ENCODE results near the gene EPN1.
"Not testable (repeated sequence)": the region's sequence is repeated elsewhere in the genome, so short reads cannot be mapped to it uniquely, and the experiment has no call there.

Gene EPN1

DNA sequence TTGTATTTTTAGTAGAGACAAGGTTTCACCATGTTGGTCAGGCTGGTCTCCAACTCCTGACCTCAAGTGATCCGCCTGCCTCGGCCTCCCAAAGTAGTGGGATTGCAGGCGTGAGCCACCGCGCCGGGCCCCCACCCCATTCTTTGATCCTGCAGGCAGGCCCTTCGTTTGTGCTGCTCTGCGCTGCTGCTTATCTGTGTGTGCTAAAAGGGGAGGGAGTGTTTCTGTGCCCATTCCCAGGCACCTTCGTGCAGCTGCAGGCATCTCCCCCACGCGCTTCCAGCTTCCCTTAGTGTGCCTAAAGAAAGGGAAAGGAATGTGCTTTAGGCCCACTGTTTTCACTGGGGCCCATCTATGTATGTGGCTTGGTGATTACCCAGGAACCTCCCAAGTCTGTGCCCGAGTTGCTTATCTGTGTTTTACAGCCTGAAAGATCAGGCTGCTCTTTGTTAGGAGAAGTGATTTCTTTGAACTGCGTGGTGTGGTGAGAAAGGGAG, 27.2 kb downstream of the EPN1 start:
- Histone ChIP-seq H3K27ac (no peak overlapping the region), H3K4me3 (no peak overlapping the region), H3K36me3 (ENCODE audit: insufficient read depth, low read length) (peaks cover 3% of the 10 kb centered on the region; the same call in 1 of the 2 replicates), H3K9me3 (ENCODE audit: low read depth, low read length) (no peaks in the 10 kb centered on the region), H3K9ac (ENCODE audit: insufficient read length) (no peak overlapping the region)
- TF ChIP-seq POLR2AphosphoS5 (IDR thresholded peaks at IDR 0.05; ENCODE audit: borderline replicate concordance, low read depth, low read length) (no peak), EZH2 (IDR thresholded peaks at IDR 0.05) (no peak), FOXP2 (optimal IDR thresholded peaks at IDR 0.05; ENCODE audit: control extremely low read depth, extremely low read length, insufficient read depth) (no peak)
- no peak for DNase-seq (ENCODE audit: low read depth, low spot score)

DNA sequence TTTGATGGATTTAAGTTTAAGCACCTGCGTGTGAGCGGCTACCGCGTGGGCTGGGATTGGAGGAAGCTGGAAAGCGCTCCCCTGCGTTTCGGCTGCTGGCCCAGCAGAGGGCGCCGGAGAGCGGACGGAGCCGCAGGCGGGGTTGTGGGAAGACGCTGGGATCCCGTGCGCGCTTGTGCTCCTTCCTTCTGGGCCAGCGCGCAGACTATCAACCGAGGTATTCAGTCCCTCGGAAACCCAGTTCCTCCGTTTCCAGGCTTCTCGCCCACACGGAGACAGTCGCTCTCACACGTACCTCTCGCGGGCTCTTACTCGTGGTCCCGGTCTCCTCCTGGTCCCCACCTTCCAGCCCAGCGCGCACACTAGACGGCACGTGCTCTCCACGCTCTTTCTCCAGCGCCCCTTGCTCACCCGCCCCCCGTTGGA, 28.8 kb downstream of the EPN1 start:
- no peak overlapping the region for H3K27ac ChIP-seq
- no peaks in the 10 kb centered on the region for H3K9me3 ChIP-seq (ENCODE audit: low read depth, low read length)
- no peak overlapping the region for H3K9ac ChIP-seq (ENCODE audit: insufficient read length)
- TF ChIP-seq POLR2AphosphoS5 (IDR thresholded peaks at IDR 0.05; ENCODE audit: borderline replicate concordance, low read depth, low read length) (no peak), FOXP2 (optimal IDR thresholded peaks at IDR 0.05; ENCODE audit: control extremely low read depth, extremely low read length, insufficient read depth) (no peak), EZH2 (IDR thresholded peaks at IDR 0.05) (no peak)
- no peak overlapping the region for H3K4me3 ChIP-seq
- no peak for DNase-seq (ENCODE audit: low read depth, low spot score)
- H3K36me3 ChIP-seq (ENCODE audit: insufficient read depth, low read length): peaks cover 3% of the 10 kb centered on the region; the same call in 1 of the 2 replicates

DNA sequence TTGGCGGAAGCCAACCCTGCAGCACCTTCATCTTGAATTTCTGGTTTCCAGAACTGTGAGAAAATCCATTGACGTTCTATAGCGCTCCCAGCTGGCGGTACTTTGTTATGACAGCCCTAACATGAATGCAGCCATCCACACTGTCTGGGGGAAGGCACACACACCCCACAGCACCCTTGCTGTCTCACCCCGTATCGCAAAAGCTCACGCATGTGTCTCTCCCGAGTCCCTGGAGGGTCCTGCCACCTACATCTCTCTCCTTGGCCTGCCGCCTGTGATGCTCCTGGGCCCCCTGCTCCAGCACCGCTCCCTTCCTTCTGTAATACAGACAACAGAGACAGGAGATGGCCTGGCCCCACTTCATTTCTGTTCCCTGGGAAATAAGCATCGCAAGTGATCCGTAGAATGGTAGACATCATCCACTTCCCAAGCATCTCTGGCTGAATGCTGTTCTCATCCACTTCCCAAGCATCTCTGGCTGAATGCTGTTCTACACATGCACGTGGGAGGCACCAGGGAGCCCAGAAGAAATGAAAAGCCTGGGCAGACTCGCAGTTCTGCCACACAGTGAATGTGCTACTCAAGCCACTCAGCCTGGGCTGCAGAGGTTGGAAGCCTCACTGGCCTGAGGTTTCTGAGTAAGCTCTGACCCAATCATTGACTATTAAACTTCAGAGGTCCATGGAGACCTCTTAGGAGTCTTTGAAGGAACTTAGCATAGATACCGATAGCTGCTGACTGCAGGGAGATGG, 29.6 kb downstream of the EPN1 start:
- peaks cover 3% of the 10 kb centered on the region; the same call in 1 of the 2 replicates for H3K36me3 ChIP-seq (ENCODE audit: insufficient read depth, low read length)
- no peak for DNase-seq (ENCODE audit: low read depth, low spot score)
- no peak overlapping the region for H3K9ac ChIP-seq (ENCODE audit: insufficient read length)
- TF ChIP-seq EZH2 (IDR thresholded peaks at IDR 0.05) (no peak), POLR2AphosphoS5 (IDR thresholded peaks at IDR 0.05; ENCODE audit: borderline replicate concordance, low read depth, low read length) (no peak), FOXP2 (optimal IDR thresholded peaks at IDR 0.05; ENCODE audit: control extremely low read depth, extremely low read length, insufficient read depth) (no peak)
- no peak overlapping the region for H3K27ac ChIP-seq
- H3K9me3 ChIP-seq (ENCODE audit: low read depth, low read length): no peaks in the 10 kb centered on the region
- no peak overlapping the region for H3K4me3 ChIP-seq

DNA sequence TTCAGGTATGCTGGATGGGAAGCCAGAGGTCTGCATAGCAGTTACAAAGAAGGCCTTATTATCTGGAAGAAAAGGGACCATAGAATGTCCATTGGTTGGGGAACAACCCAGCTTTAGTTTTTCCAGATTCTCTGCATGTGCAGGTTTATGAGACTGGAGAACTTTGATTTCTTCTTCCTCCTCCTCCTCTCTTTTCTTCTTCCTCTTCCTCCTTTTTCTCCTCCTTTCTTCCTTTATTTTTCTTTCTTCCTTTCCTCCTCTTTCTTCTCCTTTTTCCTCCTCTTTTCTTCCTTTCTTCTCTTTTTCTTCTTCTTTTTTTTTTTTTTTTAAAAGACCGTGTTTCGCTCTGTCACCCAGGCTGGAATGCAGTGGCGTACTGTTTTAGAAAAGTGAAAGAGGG, 30.9 kb downstream of the EPN1 start:
- H3K9me3 ChIP-seq (ENCODE audit: low read depth, low read length): no peaks in the 10 kb centered on the region
- no peak for DNase-seq (ENCODE audit: low read depth, low spot score)
- no peak for TF ChIP-seq FOXP2 (optimal IDR thresholded peaks at IDR 0.05; ENCODE audit: control extremely low read depth, extremely low read length, insufficient read depth)
- TF ChIP-seq EZH2 (IDR thresholded peaks at IDR 0.05): no peak
- no peak for TF ChIP-seq POLR2AphosphoS5 (IDR thresholded peaks at IDR 0.05; ENCODE audit: borderline replicate concordance, low read depth, low read length)

DNA sequence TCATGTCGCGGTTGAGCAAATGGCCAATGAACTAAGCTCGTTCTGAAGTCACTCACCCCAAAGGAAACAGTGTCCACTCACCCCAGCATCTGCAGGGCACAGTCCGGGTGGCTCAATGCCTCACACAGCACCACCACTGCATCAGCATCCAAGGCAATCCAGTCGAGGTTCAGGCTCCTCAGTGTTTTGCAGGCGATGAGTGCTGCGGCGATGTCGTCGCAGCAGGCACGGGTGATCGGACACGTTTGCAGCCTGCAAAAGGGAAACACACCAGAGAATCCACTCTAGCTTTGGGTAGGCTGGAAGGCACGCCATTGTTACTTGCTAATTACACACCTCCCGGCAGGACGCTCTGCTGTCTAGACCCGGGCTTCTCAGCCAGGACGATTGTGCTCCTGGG, 36.7 kb downstream of the EPN1 start:
- TF ChIP-seq POLR2AphosphoS5 (IDR thresholded peaks at IDR 0.05; ENCODE audit: borderline replicate concordance, low read depth, low read length) (no peak), EZH2 (IDR thresholded peaks at IDR 0.05) (no peak), FOXP2 (optimal IDR thresholded peaks at IDR 0.05; ENCODE audit: control extremely low read depth, extremely low read length, insufficient read depth) (no peak)
- H3K36me3 ChIP-seq (ENCODE audit: insufficient read depth, low read length): no peaks in the 10 kb centered on the region
- H3K9me3 ChIP-seq (ENCODE audit: low read depth, low read length): no peaks in the 10 kb centered on the region
- no peak overlapping the region for H3K27ac ChIP-seq
- H3K4me3 ChIP-seq: no peak overlapping the region
- no peak for DNase-seq (ENCODE audit: low read depth, low spot score)
- no peak overlapping the region for H3K9ac ChIP-seq (ENCODE audit: insufficient read length)

More for the DNA sequence above, 30.9 kb downstream of the EPN1 start:
- Histone ChIP-seq H3K27ac (no peak overlapping the region), H3K9ac (ENCODE audit: insufficient read length) (no peak overlapping the region), H3K36me3 (ENCODE audit: insufficient read depth, low read length) (no peaks in the 10 kb centered on the region), H3K4me3 (no peak overlapping the region)

DNA sequence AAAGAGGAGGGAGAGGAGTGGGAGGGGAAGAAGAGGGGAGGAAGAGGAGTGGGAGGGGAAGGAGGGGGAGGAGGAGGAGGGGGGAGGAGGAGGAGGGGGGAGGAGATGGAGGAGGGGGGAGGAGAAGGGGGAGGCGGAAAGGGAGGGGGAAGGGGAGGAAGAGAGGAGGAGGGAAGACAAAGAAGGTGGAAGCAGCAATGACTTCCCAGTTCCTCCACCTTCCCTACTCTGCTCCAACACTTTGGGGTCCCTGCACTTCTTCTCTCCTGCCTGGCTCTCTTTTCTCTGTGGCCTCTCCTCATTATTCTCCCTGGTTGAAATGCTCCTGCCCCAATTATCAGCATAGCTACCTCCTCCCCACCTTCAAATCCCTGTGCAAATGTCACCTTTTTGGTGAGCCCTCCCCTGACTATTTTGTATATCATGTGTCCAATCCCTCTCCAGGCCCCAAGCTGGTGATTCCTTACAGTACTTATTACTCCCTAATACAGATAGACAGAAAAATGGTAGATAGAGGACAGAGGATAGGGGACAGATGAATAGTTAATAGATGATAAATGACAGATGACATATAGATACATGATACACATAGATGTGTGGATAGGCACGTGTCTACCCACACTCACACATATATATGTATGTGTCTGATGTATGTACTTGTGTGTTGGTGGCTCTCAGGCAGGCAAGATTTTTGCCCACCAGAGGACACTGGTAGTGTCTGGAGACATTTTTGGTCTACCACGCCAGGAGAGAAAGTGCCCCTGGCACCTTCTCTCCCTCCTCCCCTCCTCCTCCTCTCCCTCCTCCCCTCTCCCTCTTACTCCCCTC, 38.0 kb downstream of the EPN1 start:
- no peak overlapping the region for H3K27ac ChIP-seq
- DNase-seq (ENCODE audit: low read depth, low spot score): no peak
- no peaks in the 10 kb centered on the region for H3K9me3 ChIP-seq (ENCODE audit: low read depth, low read length)
- H3K36me3 ChIP-seq (ENCODE audit: insufficient read depth, low read length): no peaks in the 10 kb centered on the region
- no peak overlapping the region for H3K9ac ChIP-seq (ENCODE audit: insufficient read length)
- no peak overlapping the region for H3K4me3 ChIP-seq
- TF ChIP-seq EZH2 (IDR thresholded peaks at IDR 0.05) (no peak), FOXP2 (optimal IDR thresholded peaks at IDR 0.05; ENCODE audit: control extremely low read depth, extremely low read length, insufficient read depth) (no peak), POLR2AphosphoS5 (IDR thresholded peaks at IDR 0.05; ENCODE audit: borderline replicate concordance, low read depth, low read length) (no peak)

DNA sequence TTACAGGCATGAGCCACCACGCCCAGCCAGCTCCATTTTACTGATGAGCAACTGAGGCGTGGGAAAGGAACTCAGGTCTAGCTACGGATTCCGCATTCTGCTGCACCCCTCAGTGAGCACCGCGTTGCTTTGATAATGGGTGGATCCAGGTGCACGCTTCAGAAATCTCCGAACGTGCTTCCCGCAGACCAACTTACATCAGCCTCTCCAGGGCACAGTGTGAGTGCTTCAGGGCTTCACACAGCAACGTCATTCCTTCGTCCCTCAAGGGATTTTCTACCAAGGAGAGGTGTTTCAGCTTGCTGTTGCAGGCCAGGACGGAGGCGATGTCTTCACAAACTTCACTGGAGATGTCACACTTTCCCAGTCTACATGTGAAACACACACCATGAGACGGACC, 41.5 kb downstream of the EPN1 start:
- peaks cover 2% of the 10 kb centered on the region; the same call in 1 of the 2 replicates for H3K9me3 ChIP-seq (ENCODE audit: low read depth, low read length)

DNA sequence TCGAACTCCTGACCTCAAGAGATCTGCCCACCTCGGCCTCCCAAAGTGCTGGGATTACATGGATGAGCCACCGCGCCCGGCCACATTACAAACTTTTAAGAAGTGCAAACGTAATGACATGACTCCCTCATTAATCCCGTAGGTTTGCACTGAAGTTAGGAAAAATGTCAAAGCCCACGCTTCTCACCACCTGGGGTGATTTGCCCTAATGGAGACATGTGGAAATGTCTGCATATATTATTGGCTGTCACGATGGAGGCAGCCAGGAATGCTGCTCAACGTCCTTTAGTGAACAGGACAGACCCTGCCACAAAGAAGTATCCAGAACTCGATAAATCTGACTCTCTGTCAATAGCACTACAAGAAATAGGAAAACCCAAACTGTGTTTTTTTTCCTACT, 42.2 kb downstream of the EPN1 start:
- DNase-seq (ENCODE audit: low read depth, low spot score): no peak
- Histone ChIP-seq H3K36me3 (ENCODE audit: insufficient read depth, low read length) (no peaks in the 10 kb centered on the region), H3K9me3 (ENCODE audit: low read depth, low read length) (peaks cover 2% of the 10 kb centered on the region; the same call in 1 of the 2 replicates), H3K9ac (ENCODE audit: insufficient read length) (no peak overlapping the region), H3K4me3 (no peak overlapping the region), H3K27ac (no peak overlapping the region)
- TF ChIP-seq POLR2AphosphoS5 (IDR thresholded peaks at IDR 0.05; ENCODE audit: borderline replicate concordance, low read depth, low read length): no peak
- TF ChIP-seq FOXP2 (optimal IDR thresholded peaks at IDR 0.05; ENCODE audit: control extremely low read depth, extremely low read length, insufficient read depth): no peak
- no peak for TF ChIP-seq EZH2 (IDR thresholded peaks at IDR 0.05)

More for the DNA sequence above, 41.5 kb downstream of the EPN1 start:
- TF ChIP-seq EZH2 (IDR thresholded peaks at IDR 0.05): no peak
- no peak for TF ChIP-seq POLR2AphosphoS5 (IDR thresholded peaks at IDR 0.05; ENCODE audit: borderline replicate concordance, low read depth, low read length)
- TF ChIP-seq FOXP2 (optimal IDR thresholded peaks at IDR 0.05; ENCODE audit: control extremely low read depth, extremely low read length, insufficient read depth): no peak
- Histone ChIP-seq H3K9ac (ENCODE audit: insufficient read length) (no peak overlapping the region), H3K4me3 (no peak overlapping the region), H3K27ac (no peak overlapping the region), H3K36me3 (ENCODE audit: insufficient read depth, low read length) (no peaks in the 10 kb centered on the region)
- no peak for DNase-seq (ENCODE audit: low read depth, low spot score)

DNA sequence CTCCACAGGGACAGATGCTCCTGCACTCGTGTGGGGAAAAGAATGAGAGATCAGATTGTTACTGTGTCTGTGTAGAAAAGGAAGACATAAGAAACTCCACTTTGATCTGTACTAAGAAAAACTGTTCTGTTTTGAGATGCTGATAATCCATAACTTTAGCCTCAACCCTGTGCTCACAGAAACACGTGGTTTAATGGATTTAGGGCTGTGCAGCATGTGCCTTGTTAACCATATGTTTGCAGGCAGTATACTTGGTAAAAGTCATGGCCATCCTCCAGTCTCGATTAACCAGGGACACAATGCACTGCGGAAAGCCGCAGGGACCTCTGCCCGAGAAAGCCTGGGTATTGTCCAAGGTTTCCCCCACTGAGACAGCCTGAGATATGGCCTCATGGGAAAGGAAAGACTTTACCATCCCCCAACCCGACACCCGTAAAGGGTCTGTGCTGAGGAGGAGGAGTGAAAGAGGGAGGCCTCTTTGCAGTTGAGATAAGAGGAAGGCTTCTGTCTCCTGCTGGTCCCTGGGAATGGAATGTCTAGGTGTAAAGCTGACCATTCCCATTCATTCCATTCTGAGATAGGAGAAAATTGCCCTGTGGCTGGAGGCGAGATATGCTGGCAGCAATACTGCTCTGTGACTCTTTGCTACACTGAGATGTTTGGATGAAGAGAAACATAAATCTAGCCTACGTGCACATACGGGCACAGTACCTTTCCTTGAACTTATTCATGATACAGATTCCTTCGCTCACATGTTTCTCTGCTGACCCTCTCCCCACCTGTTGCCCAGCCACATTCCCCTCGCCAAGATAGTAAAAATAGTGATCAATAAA, 43.1 kb downstream of the EPN1 start:
- not testable (repeated sequence) for H3K4me3 ChIP-seq; H3K9me3 ChIP-seq (ENCODE audit: low read depth, low read length); H3K9ac ChIP-seq (ENCODE audit: insufficient read length); DNase-seq (ENCODE audit: low read depth, low spot score); H3K27ac ChIP-seq; H3K36me3 ChIP-seq (ENCODE audit: insufficient read depth, low read length)
